Fibroblast of skin of left quadriceps (primary cell): ENCODE data around the gene ALG8.
"Not testable (repeated sequence)": the region's sequence is repeated elsewhere in the genome, so short reads cannot be mapped to it uniquely, and the experiment has no call there.

Source experiments
- DNase-seq, 2 experiments: peaks; one replicate each; pipeline ENCODE4 v3.0.0-alpha.2; 2013; ENCODE audit warnings: low read depth in 2 of 2

ALG8 gene

DNA sequence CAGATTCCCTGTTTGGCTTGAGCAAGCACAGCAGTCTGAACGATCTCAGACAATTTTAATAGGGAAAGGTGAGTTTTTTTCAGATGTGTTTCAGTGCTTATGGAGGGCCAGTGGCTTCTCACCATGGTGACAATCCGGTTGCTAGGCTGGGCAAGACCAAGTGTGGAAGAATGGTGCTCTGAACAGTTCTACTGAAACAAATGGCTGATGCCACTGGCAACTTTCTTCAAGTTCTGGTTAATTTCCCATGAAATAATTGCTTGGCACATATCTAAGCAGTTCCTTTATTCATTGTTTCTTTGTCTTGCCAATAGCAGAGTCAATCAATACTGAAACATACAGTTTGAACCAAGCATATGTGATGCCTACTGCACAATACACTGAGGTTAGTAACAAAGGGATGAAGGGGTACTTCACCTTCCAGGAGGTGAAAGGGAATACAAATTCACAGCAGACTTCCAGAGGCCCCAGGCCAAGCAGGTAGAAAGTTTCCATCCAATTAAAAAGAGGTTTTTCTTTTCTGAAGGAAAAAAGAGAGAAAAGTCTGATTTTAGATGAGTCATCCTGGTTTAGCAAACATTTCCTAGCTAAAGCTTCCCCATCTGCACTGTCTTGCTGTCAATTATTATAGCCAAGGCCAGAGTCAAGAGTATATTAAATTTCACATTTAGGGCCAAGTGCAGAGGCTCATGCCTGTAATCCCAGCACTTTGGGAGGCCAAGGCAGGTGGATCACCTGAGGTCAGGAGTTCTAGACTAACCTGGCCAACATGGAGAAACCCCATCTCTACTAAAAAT, 38.6 kb downstream of the ALG8 start:
- no peak for DNase-seq

DNA sequence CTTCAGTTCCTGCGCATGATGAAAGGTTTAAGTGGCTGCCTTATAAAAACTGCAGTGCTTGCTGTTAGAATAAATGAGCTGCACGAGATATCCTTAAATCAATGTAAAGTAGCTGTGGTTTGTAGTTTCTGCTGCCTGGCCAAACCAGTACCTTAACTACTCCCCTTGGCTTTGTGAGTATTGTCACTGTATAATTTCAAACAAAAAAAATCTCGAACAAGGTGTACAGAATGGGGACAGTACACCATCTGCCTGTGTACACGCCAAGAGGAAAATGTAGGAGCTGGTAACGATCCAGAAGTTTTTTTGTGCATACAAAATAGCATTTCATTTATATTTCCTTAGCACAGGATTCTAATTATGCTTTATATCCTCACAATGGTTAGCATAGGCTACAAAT, 39.2 kb downstream of the ALG8 start:
- DNase-seq: no peak

DNA sequence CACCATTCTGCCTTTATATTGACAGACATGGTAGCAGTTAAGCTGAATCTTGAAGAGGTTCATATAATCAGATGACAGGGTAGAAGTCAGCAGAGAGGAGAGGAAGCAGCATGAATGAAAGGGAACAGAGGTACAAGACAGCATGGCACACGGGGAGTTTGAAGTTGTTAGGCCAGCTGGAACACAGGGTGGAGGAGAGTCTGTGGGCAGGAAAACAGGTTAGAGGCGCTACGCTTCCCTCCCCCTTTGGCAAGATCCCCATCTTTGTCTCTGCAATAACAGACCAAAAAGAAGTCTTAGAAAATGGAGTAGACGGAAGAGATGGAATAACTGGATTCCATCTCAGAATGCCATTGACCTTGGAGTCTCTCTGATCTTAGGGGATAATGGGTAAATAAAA, 39.8 kb downstream of the ALG8 start:
- DNase-seq: no peak

GRCh38 chr11:78097666-78098385, 41.6 kb downstream of the ALG8 start:
- DNase-seq: no peak

GRCh38 chr11:78094250-78094649, 45.2 kb downstream of the ALG8 start:
- DNase-seq: no peak

DNA sequence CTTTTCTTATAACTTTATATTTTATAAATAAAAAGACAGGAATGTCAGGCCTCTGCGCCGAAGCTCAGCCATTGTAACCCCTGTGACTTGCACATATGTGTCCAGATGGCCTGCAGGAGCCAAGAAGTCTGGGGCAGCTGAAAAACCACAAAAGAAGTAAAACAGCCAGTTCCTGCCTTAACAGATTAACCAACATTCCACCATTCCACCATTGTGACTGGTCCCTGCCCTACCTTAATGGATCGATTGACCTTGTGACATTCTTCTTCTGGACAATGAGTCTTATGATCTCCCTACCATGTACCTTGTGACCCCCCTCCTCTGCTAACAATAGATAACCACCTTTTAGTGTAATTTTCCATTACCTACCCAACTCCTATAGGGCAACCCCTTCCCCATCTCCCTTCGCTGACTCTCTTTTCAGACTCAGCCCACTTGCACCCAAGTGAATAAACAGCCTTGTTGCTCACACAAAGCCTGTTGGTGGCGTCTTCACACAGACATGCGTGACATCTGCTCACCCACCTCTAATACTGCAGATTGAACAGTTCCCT, 52.8 kb downstream of the ALG8 start:
- DNase-seq: not testable (repeated sequence)

DNA sequence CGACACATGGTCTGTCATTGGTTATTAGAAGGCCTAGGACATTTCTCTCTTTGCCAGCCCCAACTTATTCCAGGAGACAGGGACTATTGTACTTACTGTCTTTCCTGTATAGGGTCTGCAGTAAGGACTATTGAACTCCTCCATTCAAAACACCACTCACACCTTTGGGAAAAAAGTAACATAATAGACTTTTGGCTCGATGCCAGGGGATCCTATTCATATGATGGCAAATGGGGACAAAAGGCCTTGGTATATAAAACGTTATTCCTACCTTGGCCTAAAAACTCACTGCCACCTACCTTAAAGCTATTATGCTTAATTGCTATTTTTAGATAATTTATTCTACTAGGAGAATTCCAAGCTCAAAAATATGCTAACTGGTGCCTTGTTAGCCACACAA, 53.5 kb downstream of the ALG8 start:
- no peak for DNase-seq

DNA sequence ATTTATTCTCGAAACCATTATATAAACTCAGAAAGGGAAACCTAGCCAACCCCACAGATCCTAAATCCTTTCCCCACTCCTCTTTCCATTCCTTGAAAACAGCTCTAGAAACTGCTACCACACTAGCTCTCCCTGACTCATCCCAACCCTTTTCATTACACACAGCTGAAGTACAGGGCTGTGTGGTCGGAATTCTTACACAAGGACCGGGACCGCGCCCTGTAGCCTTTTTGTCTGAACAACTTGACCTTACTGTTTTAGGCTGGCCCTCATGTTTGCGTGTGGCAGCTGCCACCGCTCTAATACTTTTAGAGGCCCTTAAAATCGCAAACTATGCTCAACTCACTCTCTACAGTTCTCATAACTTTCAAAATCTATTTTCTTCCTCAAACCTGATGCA, 54.9 kb downstream of the ALG8 start:
- DNase-seq: not testable (repeated sequence)

DNA sequence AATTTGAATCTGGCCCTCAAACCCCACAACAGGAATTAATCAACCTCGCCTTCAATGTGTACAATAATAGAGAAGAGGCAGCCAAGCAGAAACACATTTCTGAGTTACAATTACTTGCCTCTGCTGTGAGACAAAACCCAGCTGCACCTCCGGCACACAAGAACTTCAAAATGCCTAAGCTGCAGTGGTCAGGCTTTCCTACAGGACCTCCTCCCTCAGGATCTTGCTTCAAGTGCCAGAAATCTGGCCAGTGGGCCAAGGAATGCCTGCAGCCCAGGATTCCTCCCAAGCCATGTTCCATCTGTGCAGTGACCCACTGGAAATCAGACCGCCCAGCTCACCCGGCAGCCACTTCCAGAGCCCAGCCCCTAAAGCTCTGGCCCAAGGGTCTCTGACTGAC, 56.4 kb downstream of the ALG8 start:
- no peak for DNase-seq

- no peak for DNase-seq
Measured at GRCh38 chr11:78082146-78082545, 57.3 kb downstream of the ALG8 start.

GRCh38 chr11:78081583-78081982, 57.8 kb downstream of the ALG8 start:
- DNase-seq: no peak

- no peak for DNase-seq
Measured at GRCh38 chr11:78080818-78081495, 58.5 kb downstream of the ALG8 start.

DNA sequence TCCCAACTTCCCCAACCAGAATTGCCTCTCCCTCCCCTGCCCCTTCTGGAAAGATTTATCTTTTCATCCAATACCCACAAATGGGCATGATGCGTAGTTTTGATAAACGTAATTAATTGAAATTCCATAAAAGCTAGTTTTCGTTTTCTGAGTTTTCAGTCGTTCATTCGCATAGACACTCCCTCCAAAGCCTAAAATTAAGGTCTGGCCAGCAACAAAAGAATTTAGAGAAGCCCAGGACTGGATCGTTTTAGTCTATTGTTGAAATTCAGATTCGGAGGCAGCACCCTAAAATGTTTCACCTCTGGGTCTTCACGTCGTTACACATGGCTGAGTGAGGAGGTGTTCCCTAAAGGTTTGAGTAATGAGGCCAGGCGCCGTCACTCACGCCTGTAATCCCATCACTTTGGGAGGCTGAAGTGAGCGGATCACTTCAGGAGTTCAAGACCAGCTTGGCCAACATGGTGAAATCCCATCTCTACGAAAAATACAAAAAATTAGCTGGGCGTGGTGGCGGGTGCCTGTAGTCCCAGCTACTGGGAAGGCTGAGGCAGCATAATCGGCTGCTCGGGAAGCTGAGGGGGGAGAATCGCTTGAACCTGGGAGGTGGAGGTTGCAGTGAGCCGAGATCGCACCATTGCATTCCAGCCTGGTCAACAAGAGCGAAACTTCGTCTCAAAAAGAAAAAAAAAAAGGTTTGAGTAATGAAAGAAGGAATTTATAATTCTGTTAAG, 59.2 kb downstream of the ALG8 start:
- DNase-seq: no peak

DNA sequence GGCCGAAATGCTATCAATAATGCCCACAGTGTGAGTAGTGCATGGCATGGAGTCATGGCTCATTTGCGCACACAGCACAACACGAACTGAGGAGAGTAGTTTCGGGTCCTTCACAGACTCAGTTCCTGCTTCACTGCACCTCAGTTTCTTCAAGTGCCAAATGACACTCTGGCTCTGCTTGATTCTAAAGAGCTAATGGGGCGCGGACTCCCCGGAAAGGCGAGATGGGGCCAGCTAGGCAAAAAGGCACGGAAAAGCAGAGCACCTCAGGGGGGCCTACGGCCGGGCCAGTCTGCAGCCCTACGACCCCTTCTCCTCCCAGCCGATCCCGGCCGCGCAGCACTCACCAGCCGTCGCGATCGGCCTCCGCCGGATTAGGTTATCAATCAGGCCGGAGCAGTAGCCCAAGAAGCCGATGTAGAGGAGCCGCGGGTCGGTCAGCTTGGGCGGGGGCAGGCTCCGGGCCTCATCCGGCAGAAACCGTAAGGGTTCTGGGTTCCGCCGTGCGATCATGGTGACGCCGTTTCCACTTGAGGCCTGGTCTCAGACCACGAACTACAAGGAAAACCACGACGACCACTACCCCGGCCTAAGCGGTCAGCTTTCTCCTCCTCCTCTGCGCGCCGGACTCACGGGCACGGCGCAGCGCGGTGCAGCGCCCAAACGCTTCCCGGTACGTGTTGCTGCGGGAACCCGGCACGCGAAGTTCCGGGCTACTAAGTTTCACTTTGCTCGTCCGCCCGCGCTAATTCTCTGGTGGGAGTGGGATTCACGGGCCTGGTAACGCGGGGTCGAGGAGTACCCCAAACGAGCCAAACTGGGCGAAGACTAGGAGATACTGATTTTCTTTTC, 60.0 kb downstream of the ALG8 start, which contains the start of gene NDUFC2:
Gene NDUFC2, minus strand, starts transcription at position 631 of the 852 bp plus-strand sequence. Its CDS starts 118 bp downstream, at position 513.
- DNase-seq: peak; percentile 57 to 58

DNA sequence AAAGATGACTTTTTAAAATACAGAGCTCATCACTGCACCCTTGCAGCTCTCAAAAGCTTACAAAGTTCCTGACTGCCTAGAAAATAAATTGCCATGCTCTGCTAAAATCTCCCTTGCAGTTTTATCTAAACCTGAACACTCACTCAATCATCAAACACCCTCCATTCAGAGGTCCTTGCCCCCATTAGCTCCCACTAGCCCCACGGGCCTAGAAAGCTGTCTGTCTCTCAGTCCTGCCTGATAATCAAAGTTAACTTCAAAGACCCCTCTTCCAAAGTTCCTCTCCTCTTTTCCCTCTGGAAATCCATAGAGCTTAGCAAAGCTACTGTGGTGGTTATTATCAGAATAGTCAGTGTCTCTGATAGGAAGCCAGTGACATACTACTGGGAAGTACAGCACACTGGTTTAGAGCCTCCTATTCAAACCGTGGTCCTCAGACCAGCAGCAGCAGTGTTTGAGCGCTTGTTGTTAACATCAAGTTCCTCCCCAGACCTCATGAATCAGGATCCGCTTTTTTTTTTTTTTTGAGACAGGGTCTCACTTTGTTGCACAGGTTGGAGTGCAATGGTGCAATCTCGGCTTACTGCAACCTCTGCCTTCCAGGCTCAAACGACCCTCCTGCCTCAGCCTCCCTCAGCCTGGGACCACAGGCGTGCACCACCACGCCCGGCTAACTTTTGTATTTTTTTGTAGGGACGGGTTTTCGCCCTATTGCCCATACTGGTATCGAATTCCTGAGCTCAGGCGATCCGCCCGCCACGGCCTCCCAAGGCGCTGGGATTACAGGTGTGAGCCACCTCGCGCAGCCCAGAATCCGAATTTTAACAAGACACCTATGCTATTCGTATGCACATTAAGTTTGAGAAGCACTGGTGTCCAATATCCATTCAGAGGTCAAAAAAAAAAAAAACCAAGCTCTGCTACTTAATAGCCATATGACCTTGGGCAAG, 60.9 kb downstream of the ALG8 start:
- DNase-seq: no peak

GRCh38 chr11:78077592-78077991, 61.8 kb downstream of the ALG8 start:
- not testable (repeated sequence) for DNase-seq

- no peak for DNase-seq
Measured at GRCh38 chr11:78076733-78077403, 62.6 kb downstream of the ALG8 start.

- no peak for DNase-seq
Measured at GRCh38 chr11:78074756-78075155, 64.7 kb downstream of the ALG8 start.

DNA sequence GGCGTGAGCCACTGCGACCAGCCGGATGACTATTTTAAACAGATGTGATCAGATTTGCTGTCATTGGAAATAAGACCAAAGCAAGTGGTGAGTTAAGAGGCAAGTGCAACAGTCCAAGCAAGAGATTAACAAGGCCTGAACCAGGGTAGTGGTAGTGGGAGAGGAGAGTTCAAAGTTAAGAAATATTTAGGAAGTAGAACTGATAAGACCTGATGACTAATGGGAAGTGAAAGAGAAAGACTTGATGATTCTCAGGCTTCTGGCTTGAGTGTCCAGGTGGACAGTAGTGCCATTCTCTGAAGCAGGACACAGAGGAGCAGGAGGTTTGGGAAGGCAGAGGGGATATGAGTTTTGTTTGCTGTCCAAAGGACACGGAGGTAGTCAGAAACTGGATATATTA, 67.0 kb downstream of the ALG8 start:
- DNase-seq: no peak
